Measurements from ENCODE around the gene GLIS1.

Gene GLIS1

GRCh38 chr1:53473463-53473862, 265.5 kb downstream of the GLIS1 start:
- DNase-seq = no peak

GRCh38 chr1:53471000-53471399, 268.0 kb downstream of the GLIS1 start:
- DNase-seq = no peak

- no peak for DNase-seq
Observed at GRCh38 chr1:53470584-53470983, 268.4 kb downstream of the GLIS1 start.

GRCh38 chr1:53470155-53470554, 268.8 kb downstream of the GLIS1 start:
- DNase-seq = no peak

GRCh38 chr1:53469373-53469772, 269.6 kb downstream of the GLIS1 start:
- no peak for DNase-seq

GRCh38 chr1:53468374-53468773, 270.6 kb downstream of the GLIS1 start:
- DNase-seq = no peak

- no peak for DNase-seq
Observed at GRCh38 chr1:53467391-53467790, 271.6 kb downstream of the GLIS1 start.

GRCh38 chr1:53465023-53465957, 273.7 kb downstream of the GLIS1 start:
- peak; percentile 56 for DNase-seq

- no peak for DNase-seq
Observed at GRCh38 chr1:53463961-53464899, 274.7 kb downstream of the GLIS1 start.

- no peak for DNase-seq
Observed at GRCh38 chr1:53462769-53463501, 276.0 kb downstream of the GLIS1 start.

- DNase-seq = no peak
Observed at GRCh38 chr1:53462193-53462592, 276.8 kb downstream of the GLIS1 start.

GRCh38 chr1:53461323-53462044, 277.5 kb downstream of the GLIS1 start:
- no peak for DNase-seq

- no peak for DNase-seq
Observed at GRCh38 chr1:53460666-53461322, 278.2 kb downstream of the GLIS1 start.

GRCh38 chr1:53460211-53460634, 278.7 kb downstream of the GLIS1 start:
- no peak for DNase-seq

GRCh38 chr1:53459321-53460175, 279.4 kb downstream of the GLIS1 start, which contains the start of gene DMRTB1:
TSS of gene DMRTB1 (plus strand) at chr1:53459399. CDS start at chr1:53459454, 55 bp downstream.
- no peak for DNase-seq

- DNase-seq = no peak
Observed at GRCh38 chr1:53458634-53459033, 280.3 kb downstream of the GLIS1 start.

Data from NCI-H2171 (cell line).